Mesendoderm (in vitro differentiated cells): Measurements from ENCODE around the gene EDN2.

Experiments
- DNase-seq: peaks from one replicate; pipeline ENCODE4 v3.0.0; 2013
- H2AK5ac ChIP-seq: 2 replicates; pipeline ENCODE4 v1.6.1; 2013; ENCODE audit warnings: low read length, inconsistent platforms
- H2BK120ac ChIP-seq: 2 replicates; pipeline ENCODE4 v1.6.1; 2013; ENCODE audit warnings: low read depth, mild to moderate bottlenecking, low read length, moderate library complexity, mixed read lengths
- H2BK15ac ChIP-seq: replicated peaks from 2 replicates; pipeline ENCODE4 v1.6.1; 2013; ENCODE audit warnings: low read depth, mild to moderate bottlenecking, moderate library complexity
- H2BK5ac ChIP-seq: 2 replicates; pipeline ENCODE4 v1.6.1; 2013; ENCODE audit warnings: low read length, inconsistent platforms
- H3K18ac ChIP-seq: 2 replicates; pipeline ENCODE4 v1.6.1; 2013; ENCODE audit warnings: mild to moderate bottlenecking, low read length, mixed read lengths
- H3K23ac ChIP-seq: one replicate; pipeline ENCODE4 v1.6.1; 2013; ENCODE audit warnings: low read length
- H3K27ac ChIP-seq: 2 replicates; pipeline ENCODE4 v1.5.1; 2013; ENCODE audit warnings: low read depth, mild to moderate bottlenecking, inconsistent platforms, low read length, moderate library complexity
- H3K27me3 ChIP-seq: 2 replicates; pipeline ENCODE4 v1.6.1; 2013; ENCODE audit warnings: low read length, control low read depth, mild to moderate bottlenecking, inconsistent platforms; ENCODE audit not compliant: insufficient read depth, poor library complexity
- H3K36me3 ChIP-seq: 2 replicates; pipeline ENCODE4 v1.6.1; 2013; ENCODE audit warnings: low read length, inconsistent platforms; ENCODE audit not compliant: control insufficient read depth, insufficient read depth
- H3K4ac ChIP-seq: one replicate; pipeline ENCODE4 v1.6.1; 2013; ENCODE audit warnings: low read depth, mild to moderate bottlenecking, low read length, moderate library complexity
- H3K4me1 ChIP-seq: 2 replicates; pipeline ENCODE4 v1.6.1; 2013; ENCODE audit warnings: low read depth, low read length, inconsistent platforms; ENCODE audit not compliant: control insufficient read depth
- H3K4me2 ChIP-seq: 2 replicates; pipeline ENCODE4 v1.6.1; 2013; ENCODE audit warnings: low read length
- H3K4me3 ChIP-seq: 2 replicates; pipeline ENCODE4 v1.5.1; 2013; ENCODE audit warnings: mild to moderate bottlenecking, low read length
- H3K56ac ChIP-seq: one replicate; pipeline ENCODE4 v1.6.1; 2013; ENCODE audit warnings: low read length
- H3K79me1 ChIP-seq: 2 replicates; pipeline ENCODE4 v1.6.1; 2013; ENCODE audit warnings: low read length, inconsistent platforms
- H3K79me2 ChIP-seq: 2 replicates; pipeline ENCODE4 v1.6.1; 2013; ENCODE audit warnings: mild to moderate bottlenecking, low read length; ENCODE audit not compliant: control insufficient read depth, insufficient read depth
- H3K9ac ChIP-seq: 2 replicates; pipeline ENCODE4 v1.6.1; 2013; ENCODE audit warnings: low read length, inconsistent platforms
- H4K5ac ChIP-seq: one replicate; pipeline ENCODE4 v1.6.1; 2013; ENCODE audit warnings: low read length
- H4K8ac ChIP-seq: one replicate; pipeline ENCODE4 v1.6.1; 2013; ENCODE audit warnings: low read depth, mild to moderate bottlenecking, control low read depth, low read length, moderate library complexity
- WGBS: extraction: QIAGEN DNeasy Blood & Tissue Kit; methylation state at CpG from one replicate; pipeline ENCODE4 v1.1.7; 2013; ENCODE audit warnings: low lambda C conversion rate, missing lambda C conversion rate; ENCODE audit not compliant: insufficient coverage; ENCODE audit errors: extremely low coverage; 5-methylcytosine and 5-hydroxymethylcytosine counted together

EDN2 gene

GRCh38 chr1:41529621-41530395, 45.3 kb upstream of the EDN2 start:
- Histone ChIP-seq H3K18ac (no peak overlapping the region), H2AK5ac (no peak overlapping the region), H3K23ac (no peak overlapping the region), H3K9ac (no peak overlapping the region), H3K4ac (no peak overlapping the region), H3K4me1 (no peaks in the 10 kb centered on the region), H3K79me2 (no peaks in the 10 kb centered on the region), H4K5ac (no peak overlapping the region), H3K4me3 (no peak overlapping the region), H3K36me3 (no peaks in the 10 kb centered on the region), H3K4me2 (no peak overlapping the region), H3K27ac (no peak overlapping the region), H3K56ac (no peak overlapping the region), H3K79me1 (no peaks in the 10 kb centered on the region), H2BK5ac (no peak overlapping the region), H4K8ac (no peak overlapping the region), H2BK15ac (no peak overlapping the region), H3K27me3 (no peaks in the 10 kb centered on the region), H2BK120ac (no peak overlapping the region)
- 100% methylated on average over 2 of the region's 23 CpGs for WGBS
- DNase-seq = no peak

DNA sequence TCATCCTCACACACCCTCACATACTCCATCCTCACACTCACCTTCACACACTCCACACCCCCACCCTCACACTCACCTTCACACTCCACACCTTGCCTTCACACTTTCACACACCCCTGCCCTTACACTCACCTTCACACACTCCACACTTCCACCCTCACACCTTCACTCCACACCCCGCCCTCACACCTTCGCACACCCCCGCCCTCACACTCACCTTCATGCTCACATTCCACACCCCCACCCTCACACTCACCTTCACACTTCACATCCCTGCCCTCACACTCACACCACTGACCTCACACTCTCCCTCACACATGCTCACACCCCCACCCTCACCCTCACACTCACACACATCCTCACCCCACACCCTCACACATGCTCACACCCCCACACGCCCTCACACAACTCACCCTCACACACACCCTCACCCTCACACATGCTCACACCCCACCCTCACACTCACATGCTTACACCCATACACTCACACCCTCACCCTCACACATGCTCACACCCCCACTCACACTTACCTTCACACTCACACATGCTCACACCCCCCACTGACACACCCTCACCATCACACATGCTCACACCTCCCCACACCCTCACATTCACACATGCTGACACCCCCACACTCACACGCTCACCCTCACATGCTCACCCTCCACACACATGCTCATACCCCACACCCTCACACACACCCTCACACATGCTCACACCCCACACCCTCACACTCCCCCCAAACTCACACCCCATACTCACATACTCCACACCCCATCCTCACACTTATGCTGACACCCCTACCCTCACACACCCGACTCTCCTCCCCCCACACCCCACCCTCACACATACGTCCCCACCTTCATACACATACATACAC, 44.5 kb upstream of the EDN2 start:
- no peak overlapping the region for H3K23ac ChIP-seq
- no peak overlapping the region for H4K8ac ChIP-seq
- no peaks in the 10 kb centered on the region for H3K36me3 ChIP-seq
- WGBS = 80% methylated on average over 5 of the region's 7 CpGs
- no peak overlapping the region for H3K4me3 ChIP-seq
- H3K79me2 ChIP-seq = no peaks in the 10 kb centered on the region
- H3K27me3 ChIP-seq = no peaks in the 10 kb centered on the region
- no peaks in the 10 kb centered on the region for H3K4me1 ChIP-seq
- no peak overlapping the region for H3K4ac ChIP-seq
- no peak for DNase-seq
- H3K56ac ChIP-seq = no peak overlapping the region
- no peak overlapping the region for H4K5ac ChIP-seq
- no peak overlapping the region for H3K18ac ChIP-seq
- H3K27ac ChIP-seq = no peak overlapping the region
- H3K9ac ChIP-seq = no peak overlapping the region
- H2BK5ac ChIP-seq = no peak overlapping the region
- H3K79me1 ChIP-seq = no peaks in the 10 kb centered on the region
- H2BK120ac ChIP-seq = no peak overlapping the region
- no peak overlapping the region for H2AK5ac ChIP-seq
- H2BK15ac ChIP-seq = no peak overlapping the region
- no peak overlapping the region for H3K4me2 ChIP-seq

DNA sequence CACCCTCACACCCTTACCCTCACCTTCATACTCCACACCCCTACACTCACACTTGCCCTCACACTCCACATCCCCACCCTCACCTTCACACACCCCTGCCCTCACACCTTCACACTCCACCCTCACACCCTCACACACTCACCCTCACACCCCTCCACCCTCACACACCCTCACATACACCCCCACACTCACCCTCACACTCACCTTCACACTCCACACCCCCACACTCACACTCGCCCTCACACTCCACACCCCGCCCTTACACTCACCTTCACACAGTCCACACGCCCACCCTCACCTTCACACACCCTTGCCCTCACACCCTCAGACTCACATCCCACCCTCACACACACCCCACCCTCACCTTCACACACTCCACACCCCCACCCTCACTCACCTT, 43.6 kb upstream of the EDN2 start:
- Histone ChIP-seq H2BK15ac (no peak overlapping the region), H3K36me3 (no peaks in the 10 kb centered on the region), H3K27me3 (no peaks in the 10 kb centered on the region), H4K5ac (no peak overlapping the region), H3K79me2 (no peaks in the 10 kb centered on the region), H3K4me3 (no peak overlapping the region), H3K79me1 (no peaks in the 10 kb centered on the region), H3K27ac (no peak overlapping the region), H2BK120ac (no peak overlapping the region), H3K23ac (no peak overlapping the region), H2AK5ac (no peak overlapping the region), H2BK5ac (no peak overlapping the region), H3K4me1 (no peaks in the 10 kb centered on the region), H3K9ac (no peak overlapping the region), H4K8ac (no peak overlapping the region), H3K18ac (no peak overlapping the region), H3K56ac (no peak overlapping the region), H3K4ac (no peak overlapping the region), H3K4me2 (no peak overlapping the region)
- 100% methylated on average over 3 of the region's 3 CpGs for WGBS
- DNase-seq = no peak

DNA sequence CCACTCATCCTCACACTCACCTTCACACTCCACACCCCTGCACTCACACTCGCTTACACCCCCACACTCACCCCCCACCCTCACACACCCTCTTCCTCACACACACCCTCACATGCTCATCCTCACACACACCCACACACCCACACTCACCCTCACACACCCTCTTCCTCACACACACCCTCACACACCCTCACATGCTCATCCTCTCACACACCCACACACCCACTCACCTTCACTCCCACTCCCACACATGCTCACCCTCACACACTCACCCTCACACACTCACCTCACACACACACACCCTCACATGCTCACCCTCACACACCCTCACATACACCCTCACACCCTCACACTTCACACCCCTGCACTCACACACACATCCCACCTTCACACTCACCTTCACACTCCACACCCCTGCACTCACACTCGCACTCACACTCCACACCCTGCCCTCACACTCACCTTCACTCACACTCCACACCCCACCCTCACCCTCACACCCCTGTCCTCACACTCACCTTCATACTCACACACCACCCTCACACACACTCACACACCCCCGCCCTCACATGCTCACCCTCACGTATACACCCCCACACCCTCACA, 42.6 kb upstream of the EDN2 start:
- 100% methylated on average over 4 of the region's 4 CpGs for WGBS

GRCh38 chr1:41525891-41526587, 41.6 kb upstream of the EDN2 start:
- 100% methylated on average over 6 of the region's 18 CpGs for WGBS
- no peak overlapping the region for H3K4me2 ChIP-seq

More for the DNA sequence above, 42.6 kb upstream of the EDN2 start:
- Histone ChIP-seq H2BK120ac (no peak overlapping the region), H3K79me2 (no peaks in the 10 kb centered on the region), H4K5ac (no peak overlapping the region), H3K4me3 (no peak overlapping the region), H3K79me1 (no peaks in the 10 kb centered on the region), H2AK5ac (no peak overlapping the region), H4K8ac (no peak overlapping the region), H3K27me3 (no peaks in the 10 kb centered on the region), H2BK5ac (no peak overlapping the region), H3K23ac (no peak overlapping the region), H3K56ac (no peak overlapping the region), H2BK15ac (no peak overlapping the region), H3K18ac (no peak overlapping the region), H3K36me3 (no peaks in the 10 kb centered on the region), H3K4me1 (peaks cover 1% of the 10 kb centered on the region), H3K4ac (no peak overlapping the region), H3K4me2 (no peak overlapping the region), H3K27ac (no peak overlapping the region), H3K9ac (no peak overlapping the region)
- no peak for DNase-seq

More at GRCh38 chr1:41525891-41526587, 41.6 kb upstream of the EDN2 start:
- Histone ChIP-seq H3K79me2 (no peaks in the 10 kb centered on the region), H2BK15ac (no peak overlapping the region), H3K56ac (no peak overlapping the region), H3K4ac (no peak overlapping the region), H3K27ac (no peak overlapping the region), H3K9ac (no peak overlapping the region), H3K79me1 (no peaks in the 10 kb centered on the region), H2AK5ac (no peak overlapping the region), H2BK5ac (no peak overlapping the region), H3K4me3 (no peak overlapping the region), H3K18ac (no peak overlapping the region), H3K23ac (no peak overlapping the region), H3K4me1 (peaks cover 5% of the 10 kb centered on the region), H3K36me3 (no peaks in the 10 kb centered on the region), H4K5ac (no peak overlapping the region), H4K8ac (no peak overlapping the region), H2BK120ac (no peak overlapping the region), H3K27me3 (no peaks in the 10 kb centered on the region)
- DNase-seq = no peak
